ENCODE measurements around the gene RNPS1. TPM values are rescaled to one million over a fixed set of nuclear protein-coding genes. Genes with fewer than 3 reads are reported as not detected.

RNPS1 gene
- total RNA-seq, 4 donors from 2014 or later = 93.0 to 125 (median 114) TPM

DNA sequence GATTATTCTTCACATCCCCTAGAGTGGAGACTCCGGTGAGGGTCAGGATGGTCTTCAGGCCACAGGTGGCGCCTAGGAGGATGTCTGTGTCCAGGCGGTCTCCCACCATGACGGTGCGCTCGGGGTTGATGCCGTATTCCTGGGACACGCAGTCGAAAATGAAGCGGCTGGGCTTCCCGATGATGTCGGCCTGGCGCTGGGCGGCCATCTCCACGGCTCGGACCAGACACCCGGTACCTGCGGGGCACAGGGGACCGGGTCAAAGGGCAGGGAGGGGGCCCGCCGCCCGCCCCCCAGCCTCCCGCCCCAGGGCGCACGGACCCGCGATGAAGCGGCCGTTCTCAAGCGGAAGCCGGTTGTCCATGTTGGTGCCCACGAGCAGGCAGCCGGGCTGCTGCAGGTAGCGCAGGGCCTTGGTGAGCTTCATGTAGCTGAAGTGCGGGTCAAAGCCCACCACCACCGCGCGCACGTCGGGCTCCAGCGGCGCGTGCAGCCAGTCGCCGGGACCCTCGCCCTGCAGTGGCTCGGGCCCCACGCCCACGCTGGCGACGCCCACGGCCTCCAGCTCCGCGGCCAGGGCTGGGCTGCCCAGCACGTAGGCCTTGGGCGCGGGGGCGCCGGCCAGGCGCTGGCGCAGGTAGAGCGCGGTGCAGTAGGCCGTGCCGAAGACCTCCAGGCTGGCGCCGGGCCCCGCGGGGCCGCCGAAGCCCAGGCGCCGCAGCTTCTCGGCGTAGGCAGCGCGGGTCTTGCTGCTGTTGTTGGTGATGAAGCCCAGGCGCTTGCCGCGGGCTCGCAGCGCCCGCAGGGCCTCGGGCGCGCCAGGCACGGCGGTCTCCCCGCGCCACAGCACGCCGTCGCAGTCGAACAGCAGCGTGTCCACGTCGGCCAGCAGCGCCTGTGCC lies 53.9 kb downstream of the RNPS1 start:
- H3K4me1 ChIP-seq = peaks cover 20 to 40% (median 25%) of the 10 kb centered on the region in 3 donors
- no peaks in the 10 kb centered on the region for H3K9me3 ChIP-seq
- peak overlapping the region; percentile 59 to 92 (median 86) for H3K4me3 ChIP-seq
- H3K27me3 ChIP-seq = no peaks in the 10 kb centered on the region
- peaks cover 2 to 16% (median 5%) of the 10 kb centered on the region in 3 donors for H3K36me3 ChIP-seq
- TF ChIP-seq, protein P1, sequence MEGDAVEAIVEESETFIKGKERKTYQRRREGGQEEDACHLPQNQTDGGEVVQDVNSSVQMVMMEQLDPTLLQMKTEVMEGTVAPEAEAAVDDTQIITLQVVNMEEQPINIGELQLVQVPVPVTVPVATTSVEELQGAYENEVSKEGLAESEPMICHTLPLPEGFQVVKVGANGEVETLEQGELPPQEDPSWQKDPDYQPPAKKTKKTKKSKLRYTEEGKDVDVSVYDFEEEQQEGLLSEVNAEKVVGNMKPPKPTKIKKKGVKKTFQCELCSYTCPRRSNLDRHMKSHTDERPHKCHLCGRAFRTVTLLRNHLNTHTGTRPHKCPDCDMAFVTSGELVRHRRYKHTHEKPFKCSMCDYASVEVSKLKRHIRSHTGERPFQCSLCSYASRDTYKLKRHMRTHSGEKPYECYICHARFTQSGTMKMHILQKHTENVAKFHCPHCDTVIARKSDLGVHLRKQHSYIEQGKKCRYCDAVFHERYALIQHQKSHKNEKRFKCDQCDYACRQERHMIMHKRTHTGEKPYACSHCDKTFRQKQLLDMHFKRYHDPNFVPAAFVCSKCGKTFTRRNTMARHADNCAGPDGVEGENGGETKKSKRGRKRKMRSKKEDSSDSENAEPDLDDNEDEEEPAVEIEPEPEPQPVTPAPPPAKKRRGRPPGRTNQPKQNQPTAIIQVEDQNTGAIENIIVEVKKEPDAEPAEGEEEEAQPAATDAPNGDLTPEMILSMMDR (IDR thresholded peaks at IDR 0.05) = no peak
- TF ChIP-seq POLR2A (IDR thresholded peaks at IDR 0.05) = no peak
- intact Hi-C loops (cut with DNase I) = no loop called here
- H3K27ac ChIP-seq = peak overlapping the region; percentile 44 to 89 (median 84)
- no peak for DNase-seq
- 4 to 5% methylated on average over 4 to 9 of the region's 98 CpGs for WGBS, 2 donors

DNA sequence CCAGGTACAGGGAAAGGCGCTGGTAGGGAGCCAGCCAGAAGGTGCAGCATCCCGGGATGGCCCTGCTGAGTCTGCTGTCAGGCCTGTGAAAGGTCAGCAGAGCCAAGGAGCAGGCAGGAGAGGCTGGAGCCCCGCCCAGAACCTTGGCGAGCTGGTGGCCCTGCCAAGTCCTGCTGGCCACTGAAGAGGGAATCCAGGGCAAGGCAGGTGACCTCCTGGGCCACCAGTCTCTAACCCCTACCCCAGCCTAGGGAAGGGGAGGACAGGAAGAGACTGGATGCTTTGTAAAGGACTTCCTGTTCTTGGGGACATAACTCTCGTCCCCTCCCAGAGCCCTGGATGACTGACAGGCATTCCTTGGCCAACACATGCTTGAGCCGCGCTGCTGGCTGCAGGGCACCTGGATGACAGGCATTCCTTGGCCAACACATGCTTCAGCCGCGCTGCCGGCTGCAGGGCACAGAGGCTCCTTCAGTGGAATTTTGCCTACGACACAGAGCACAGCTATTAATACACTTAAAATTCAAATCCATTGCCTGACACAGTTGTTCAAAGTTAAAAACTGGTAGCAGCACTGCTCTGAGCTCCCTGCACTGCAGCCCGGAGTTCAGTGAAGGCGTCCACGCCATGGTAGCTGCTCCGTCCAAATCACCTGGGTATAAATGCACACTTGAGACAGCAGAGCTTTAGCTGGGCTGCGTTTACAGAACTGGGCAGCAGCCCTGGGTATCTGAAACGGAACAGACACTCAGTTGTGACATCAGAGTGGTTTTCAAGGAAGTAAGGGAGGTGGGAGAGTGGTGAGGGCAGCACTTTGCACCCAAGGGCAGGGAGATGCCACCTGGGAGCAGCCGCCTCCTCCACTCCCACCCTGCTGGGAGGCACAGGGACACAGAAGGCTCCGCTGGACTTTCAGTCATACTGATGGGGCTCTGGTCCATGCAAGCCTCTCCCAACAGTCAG lies 55.3 kb downstream of the RNPS1 start:
- WGBS, 2 donors = 14 to 86% methylated on average over 2 to 7 of the region's 19 CpGs
- peak overlapping the region in 1 of 4 donors; percentile 92 for H3K4me3 ChIP-seq
- H3K4me1 ChIP-seq = peaks cover 20 to 40% (median 25%) of the 10 kb centered on the region in 3 donors
- H3K9me3 ChIP-seq = no peaks in the 10 kb centered on the region
- no peaks in the 10 kb centered on the region for H3K27me3 ChIP-seq
- intact Hi-C loops (cut with DNase I) = no loop called here
- TF ChIP-seq POLR2A (IDR thresholded peaks at IDR 0.05) = no peak
- TF ChIP-seq, protein P1 (IDR thresholded peaks at IDR 0.05) = no peak
- H3K36me3 ChIP-seq = peaks cover 11 to 30% (median 17%) of the 10 kb centered on the region in 3 donors
- peak overlapping the region in 1 of 4 donors; percentile 8 for H3K27ac ChIP-seq
- no peak for DNase-seq

DNA sequence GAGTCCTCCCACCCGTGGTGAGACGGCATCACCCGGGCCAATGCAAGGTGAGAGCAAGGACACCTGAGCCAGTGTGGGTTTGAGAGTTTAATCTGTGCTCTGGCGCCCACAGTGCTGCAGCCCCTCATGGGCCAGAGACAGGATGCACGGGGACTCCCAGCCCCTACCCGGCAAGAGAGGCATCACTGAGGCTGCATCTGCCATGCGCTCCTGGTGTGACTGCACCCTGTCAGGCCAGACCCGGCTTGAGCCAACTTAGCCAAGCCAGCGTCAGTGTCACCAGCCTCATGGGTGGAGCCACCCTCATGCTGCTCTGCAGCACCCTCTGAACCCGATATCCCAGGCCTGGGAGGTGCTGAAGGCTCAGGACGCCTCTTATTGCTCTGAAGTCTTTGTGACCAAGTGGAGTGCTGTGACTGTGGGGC lies 56.0 kb downstream of the RNPS1 start:
- 60% methylated on average over 4 of the region's 11 CpGs; no CpG with 5 or more reads in 1 of the 2 donors for WGBS, 2 donors
- no peak for TF ChIP-seq POLR2A (IDR thresholded peaks at IDR 0.05)
- TF ChIP-seq, protein P1 (IDR thresholded peaks at IDR 0.05) = no peak
- peak overlapping the region in 1 of 4 donors; percentile 8 for H3K27ac ChIP-seq

DNA sequence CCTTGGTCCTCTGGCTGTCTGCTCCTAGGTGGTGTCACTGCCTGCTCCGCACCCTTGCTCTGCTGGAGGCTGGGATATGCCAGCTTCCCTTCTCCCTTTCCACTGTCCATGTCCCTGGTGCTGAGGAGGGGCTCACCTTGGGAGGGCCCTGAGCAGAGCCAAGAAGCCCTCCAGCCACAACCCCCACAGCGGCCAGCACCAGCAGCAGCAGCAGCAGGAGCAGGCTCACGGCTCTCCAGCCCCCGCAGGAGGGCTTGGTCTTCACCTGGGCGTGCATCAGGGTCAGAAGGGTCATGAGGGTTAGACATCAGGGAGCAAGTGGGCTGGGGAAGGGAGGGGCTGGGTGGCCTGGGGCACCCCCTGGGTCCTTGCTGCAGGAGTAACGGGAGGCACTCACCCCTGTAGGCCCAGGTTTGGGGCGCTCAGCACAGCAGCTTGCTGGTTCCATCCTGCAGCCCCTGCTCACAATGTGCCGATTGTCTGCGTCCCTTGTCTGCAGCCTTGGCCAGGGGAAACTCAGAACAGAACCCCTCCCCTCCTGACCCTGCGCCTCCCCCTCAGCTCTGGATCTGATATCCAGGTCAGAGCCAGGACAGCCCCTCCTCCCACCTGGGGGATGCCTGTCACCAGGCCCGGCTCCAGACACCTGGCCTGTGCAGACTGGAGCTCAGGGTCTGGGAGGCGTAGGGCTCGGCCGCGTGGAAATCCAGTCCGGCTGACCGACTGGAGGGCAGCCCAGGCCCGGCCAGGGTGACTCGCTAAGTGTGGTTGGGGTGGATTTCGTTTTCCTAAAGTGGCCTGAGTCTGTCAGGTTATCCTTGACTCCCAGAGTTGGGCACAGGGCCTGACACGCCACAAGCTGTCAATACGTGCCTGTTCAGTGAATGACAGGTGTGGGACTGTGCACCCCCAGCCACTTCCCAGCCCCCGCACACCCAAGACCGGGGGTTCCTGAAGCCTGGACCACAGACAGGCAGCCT lies 57.2 kb downstream of the RNPS1 start, which contains the start of gene BRICD5:
Gene BRICD5, minus strand, starts transcription at position 478 of the 980 bp plus-strand sequence. Its CDS starts 30 bp downstream, at position 448.
- TF ChIP-seq POLR2A (IDR thresholded peaks at IDR 0.05) = no peak
- TF ChIP-seq, protein P1 (IDR thresholded peaks at IDR 0.05) = no peak
- peak within 1 kb of the TSS in 1 of 4 donors; percentile 8 for H3K27ac ChIP-seq
- 45 to 55% methylated on average over 5 to 7 of the region's 24 CpGs for WGBS, 2 donors
- H3K9me3 ChIP-seq = no peaks in the 10 kb centered on the region
- peaks cover 33 to 53% (median 40%) of the 10 kb centered on the region in 3 donors for H3K4me1 ChIP-seq
- peaks cover 14 to 43% (median 25%) of the 10 kb centered on the region in 3 donors for H3K36me3 ChIP-seq
- no peak for DNase-seq
- H3K27me3 ChIP-seq = no peaks in the 10 kb centered on the region
- H3K4me3 ChIP-seq = no peak within 1 kb of the TSS
- intact Hi-C loops (cut with DNase I) = no loop called here

More for the DNA sequence above, 56.0 kb downstream of the RNPS1 start:
- Histone ChIP-seq H3K36me3 (peaks cover 14 to 37% (median 24%) of the 10 kb centered on the region in 3 donors), H3K4me3 (no peak overlapping the region), H3K9me3 (no peaks in the 10 kb centered on the region), H3K4me1 (peaks cover 22 to 44% (median 28%) of the 10 kb centered on the region in 3 donors), H3K27me3 (no peaks in the 10 kb centered on the region)
- intact Hi-C loops (cut with DNase I) = no loop called here
- no peak for DNase-seq
